ENCODE measurements around the gene LRP2. TPM values are rescaled to one million over a fixed set of nuclear protein-coding genes. Genes with fewer than 3 reads are reported as not detected.

Gene LRP2
- polyA plus RNA-seq, 4 donors, result 0.01 to 10.4 TPM; not detected in 2

DNA sequence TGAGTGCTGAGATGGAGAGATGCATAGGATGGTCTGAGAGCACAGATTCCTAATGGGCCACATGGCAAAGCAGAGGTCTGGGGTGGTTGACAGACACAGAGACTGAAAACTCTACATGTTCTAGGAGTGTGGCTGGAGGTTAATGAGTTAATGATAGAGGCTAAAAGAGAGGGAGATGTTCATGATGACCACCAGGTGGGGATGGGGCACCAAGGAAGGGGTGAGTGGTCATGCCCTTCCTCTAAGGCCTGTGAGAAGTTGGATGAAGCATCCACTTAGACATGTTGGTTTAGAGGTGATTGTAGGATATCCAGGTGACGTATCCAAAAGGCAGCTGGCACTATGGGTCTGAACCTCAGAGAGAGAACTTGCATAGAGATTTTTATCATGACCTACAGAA, 102.1 kb downstream of the LRP2 start:
- no peak for FAIRE-seq
- H3K9me3 ChIP-seq (ENCODE audit: control insufficient read depth in 2 of 2, insufficient read depth in 1 of 2, low read depth in 1 of 2, low read length in 1 of 2), result no peaks in the 10 kb centered on the region
- 64 to 84% (median 68%) methylated on average over 1 of the region's 1 CpG for WGBS, 3 donors
- no peaks in the 10 kb centered on the region for H3K27me3 ChIP-seq (ENCODE audit: control insufficient read depth in 3 of 3, insufficient read depth in 3 of 3, low read length in 3 of 3)
- H3K36me3 ChIP-seq (ENCODE audit: control insufficient read depth in 3 of 3, insufficient read depth in 2 of 3, low read depth in 1 of 3, low read length in 3 of 3), result no peaks in the 10 kb centered on the region
- no peaks in the 10 kb centered on the region for H3K4me1 ChIP-seq (ENCODE audit: control insufficient read depth in 3 of 3, insufficient read depth in 2 of 3, low read depth in 1 of 3, low read length in 2 of 3)
- no peak overlapping the region for H3K27ac ChIP-seq (ENCODE audit: low read depth in 1 of 3, low read length in 2 of 3)
- DNase-seq, result no peak
- no peak overlapping the region for H3K4me3 ChIP-seq (ENCODE audit: low read depth in 1 of 3, low read length in 3 of 3)

DNA sequence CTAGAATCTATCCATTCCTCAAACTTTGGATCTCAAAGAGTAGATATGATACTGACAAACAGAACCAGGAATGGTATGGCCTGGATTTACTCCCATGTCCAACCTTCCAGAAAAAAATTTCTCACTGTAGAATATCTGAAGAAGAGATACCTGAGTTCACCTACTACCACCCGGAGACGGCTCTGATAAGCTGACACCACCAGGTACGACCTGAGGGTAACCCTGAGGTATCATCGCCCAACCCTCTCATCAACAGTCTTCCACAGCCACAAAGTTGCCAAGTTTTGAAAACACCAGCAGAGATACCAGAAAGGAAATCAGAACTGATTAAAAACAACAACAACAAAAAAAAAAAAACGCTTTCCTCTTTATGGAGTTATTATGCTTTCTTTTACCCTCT, 102.9 kb downstream of the LRP2 start:
- 87 to 90% (median 89%) methylated on average over 5 of the region's 5 CpGs for WGBS, 3 donors
- Histone ChIP-seq H3K27ac (ENCODE audit: low read depth in 1 of 3, low read length in 2 of 3) (no peak overlapping the region), H3K27me3 (ENCODE audit: control insufficient read depth in 3 of 3, insufficient read depth in 3 of 3, low read length in 3 of 3) (no peaks in the 10 kb centered on the region), H3K36me3 (ENCODE audit: control insufficient read depth in 3 of 3, insufficient read depth in 2 of 3, low read depth in 1 of 3, low read length in 3 of 3) (no peaks in the 10 kb centered on the region), H3K4me1 (ENCODE audit: control insufficient read depth in 3 of 3, insufficient read depth in 2 of 3, low read depth in 1 of 3, low read length in 2 of 3) (no peaks in the 10 kb centered on the region), H3K4me3 (ENCODE audit: low read depth in 1 of 3, low read length in 3 of 3) (no peak overlapping the region), H3K9me3 (ENCODE audit: control insufficient read depth in 2 of 2, insufficient read depth in 1 of 2, low read depth in 1 of 2, low read length in 1 of 2) (no peaks in the 10 kb centered on the region)
- DNase-seq (no peak), FAIRE-seq (no peak)

DNA sequence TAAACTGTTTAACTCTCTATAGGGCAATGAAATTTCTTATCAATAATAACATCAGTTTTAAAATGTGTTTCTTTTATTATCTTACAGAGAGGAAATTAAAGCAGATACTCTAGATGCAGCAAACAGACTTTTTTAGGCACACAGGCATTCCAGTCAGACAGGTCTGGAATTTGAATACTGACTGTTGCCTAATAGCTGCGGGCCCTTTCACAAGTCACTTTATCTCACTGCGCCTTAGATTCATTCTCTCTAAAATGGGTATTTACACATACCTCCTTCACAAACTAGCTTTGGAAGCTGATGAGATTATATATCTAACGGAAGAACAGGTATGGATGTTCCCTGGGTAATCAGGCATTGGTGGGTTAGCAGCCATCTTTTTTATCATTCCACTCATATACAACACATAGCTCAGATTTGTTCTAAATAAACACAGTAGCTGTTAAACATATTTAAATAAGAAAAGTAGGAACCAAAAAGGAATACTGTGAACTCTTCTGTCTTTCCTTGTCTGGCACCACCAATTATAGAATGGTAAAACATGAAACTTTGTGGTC, 104.2 kb downstream of the LRP2 start:
- Histone ChIP-seq H3K4me3 (ENCODE audit: low read depth in 1 of 3, low read length in 3 of 3) (no peak overlapping the region), H3K4me1 (ENCODE audit: control insufficient read depth in 3 of 3, insufficient read depth in 2 of 3, low read depth in 1 of 3, low read length in 2 of 3) (no peaks in the 10 kb centered on the region), H3K27me3 (ENCODE audit: control insufficient read depth in 3 of 3, insufficient read depth in 3 of 3, low read length in 3 of 3) (no peaks in the 10 kb centered on the region), H3K9me3 (ENCODE audit: control insufficient read depth in 2 of 2, insufficient read depth in 1 of 2, low read depth in 1 of 2, low read length in 1 of 2) (no peaks in the 10 kb centered on the region), H3K36me3 (ENCODE audit: control insufficient read depth in 3 of 3, insufficient read depth in 2 of 3, low read depth in 1 of 3, low read length in 3 of 3) (no peaks in the 10 kb centered on the region), H3K27ac (ENCODE audit: low read depth in 1 of 3, low read length in 2 of 3) (no peak overlapping the region)
- no peak for DNase-seq
- FAIRE-seq, result no peak
- WGBS, 3 donors, result 60 to 78% (median 66%) methylated on average over 3 of the region's 3 CpGs

DNA sequence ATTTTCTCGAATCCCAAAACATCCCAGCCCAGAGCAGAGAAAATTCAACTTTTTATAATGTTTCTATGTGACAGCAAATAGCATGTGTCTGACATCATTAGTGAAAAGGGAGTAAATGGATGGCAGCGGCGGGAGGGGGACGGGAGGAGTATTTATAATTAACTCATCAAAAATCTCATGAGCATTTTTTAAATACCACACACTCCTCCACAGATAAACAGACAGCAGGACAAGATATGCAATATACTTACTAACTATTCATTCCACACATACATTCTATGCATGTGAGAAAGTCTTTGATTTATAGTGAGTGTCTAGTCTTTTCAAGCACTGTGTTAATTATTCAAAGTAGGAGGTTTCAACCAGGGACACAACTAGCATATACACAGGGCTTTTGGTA, 107.6 kb downstream of the LRP2 start:
- FAIRE-seq (no peak), DNase-seq (no peak)
- no peaks in the 10 kb centered on the region for H3K9me3 ChIP-seq (ENCODE audit: control insufficient read depth in 2 of 2, insufficient read depth in 1 of 2, low read depth in 1 of 2, low read length in 1 of 2)
- no peaks in the 10 kb centered on the region for H3K36me3 ChIP-seq (ENCODE audit: control insufficient read depth in 3 of 3, insufficient read depth in 2 of 3, low read depth in 1 of 3, low read length in 3 of 3)
- no peak overlapping the region for H3K4me3 ChIP-seq (ENCODE audit: low read depth in 1 of 3, low read length in 3 of 3)
- no peaks in the 10 kb centered on the region for H3K4me1 ChIP-seq (ENCODE audit: control insufficient read depth in 3 of 3, insufficient read depth in 2 of 3, low read depth in 1 of 3, low read length in 2 of 3)
- H3K27ac ChIP-seq (ENCODE audit: low read depth in 1 of 3, low read length in 2 of 3), result no peak overlapping the region
- H3K27me3 ChIP-seq (ENCODE audit: control insufficient read depth in 3 of 3, insufficient read depth in 3 of 3, low read length in 3 of 3), result no peaks in the 10 kb centered on the region
- WGBS, 3 donors, result 66 to 87% (median 85%) methylated on average over 4 of the region's 4 CpGs

DNA sequence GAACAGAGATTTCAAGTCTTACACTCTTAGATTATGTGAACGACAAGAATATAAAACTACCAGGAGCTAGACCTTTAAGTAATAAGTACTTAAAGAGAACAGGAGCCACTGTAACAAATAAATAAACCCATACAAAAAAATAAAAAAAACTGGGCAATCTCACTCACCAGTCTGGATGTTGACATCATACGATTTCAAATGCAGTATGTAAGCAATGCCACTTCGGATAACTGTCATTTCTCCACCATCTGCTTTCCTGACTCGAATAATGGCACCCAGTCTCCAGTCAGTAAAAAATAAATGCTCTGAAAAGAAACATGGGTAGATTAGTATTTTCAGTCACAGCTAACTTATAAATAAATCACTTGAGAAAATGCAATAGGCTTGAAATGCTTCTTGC, 115.1 kb downstream of the LRP2 start:
- FAIRE-seq (no peak), DNase-seq (no peak)
- no peaks in the 10 kb centered on the region for H3K4me1 ChIP-seq (ENCODE audit: control insufficient read depth in 3 of 3, insufficient read depth in 2 of 3, low read depth in 1 of 3, low read length in 2 of 3)
- H3K4me3 ChIP-seq (ENCODE audit: low read depth in 1 of 3, low read length in 3 of 3), result no peak overlapping the region
- WGBS, 3 donors, result 78 to 89% (median 83%) methylated on average over 4 of the region's 4 CpGs
- H3K36me3 ChIP-seq (ENCODE audit: control insufficient read depth in 3 of 3, insufficient read depth in 2 of 3, low read depth in 1 of 3, low read length in 3 of 3), result no peaks in the 10 kb centered on the region
- no peaks in the 10 kb centered on the region for H3K27me3 ChIP-seq (ENCODE audit: control insufficient read depth in 3 of 3, insufficient read depth in 3 of 3, low read length in 3 of 3)
- H3K27ac ChIP-seq (ENCODE audit: low read depth in 1 of 3, low read length in 2 of 3), result no peak overlapping the region
- H3K9me3 ChIP-seq (ENCODE audit: control insufficient read depth in 2 of 2, insufficient read depth in 1 of 2, low read depth in 1 of 2, low read length in 1 of 2), result no peaks in the 10 kb centered on the region

DNA sequence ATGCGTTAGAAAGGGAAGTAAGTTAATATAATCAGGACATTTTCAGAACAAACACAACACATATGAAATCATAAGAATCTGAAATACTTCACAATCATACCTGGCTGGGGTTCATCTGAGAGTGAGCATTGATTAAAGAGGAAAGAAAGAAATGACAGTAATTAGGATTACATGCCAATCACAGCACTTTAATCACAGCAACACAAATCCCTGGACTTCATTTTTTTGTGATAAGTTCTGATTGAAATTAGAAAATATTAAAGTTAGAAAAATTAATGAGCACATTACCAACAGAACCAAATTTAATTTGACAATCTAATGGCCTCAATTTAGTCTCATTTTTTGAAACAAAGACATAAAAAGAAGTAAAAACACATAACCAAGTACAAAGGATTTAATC, 121.9 kb downstream of the LRP2 start:
- no peak for FAIRE-seq
- no peak for DNase-seq
- WGBS, 3 donors, result 72 to 85% (median 74%) methylated on average over 1 of the region's 1 CpG
- no peak overlapping the region for H3K27ac ChIP-seq (ENCODE audit: low read depth in 1 of 3, low read length in 2 of 3)
- H3K9me3 ChIP-seq (ENCODE audit: control insufficient read depth in 2 of 2, insufficient read depth in 1 of 2, low read depth in 1 of 2, low read length in 1 of 2), result no peaks in the 10 kb centered on the region
- H3K4me1 ChIP-seq (ENCODE audit: control insufficient read depth in 3 of 3, insufficient read depth in 2 of 3, low read depth in 1 of 3, low read length in 2 of 3), result no peaks in the 10 kb centered on the region
- peaks cover 0 to 3% (median 0%) of the 10 kb centered on the region in 3 donors for H3K36me3 ChIP-seq (ENCODE audit: control insufficient read depth in 3 of 3, insufficient read depth in 2 of 3, low read depth in 1 of 3, low read length in 3 of 3)
- H3K27me3 ChIP-seq (ENCODE audit: control insufficient read depth in 3 of 3, insufficient read depth in 3 of 3, low read length in 3 of 3), result no peaks in the 10 kb centered on the region
- H3K4me3 ChIP-seq (ENCODE audit: low read depth in 1 of 3, low read length in 3 of 3), result no peak overlapping the region

DNA sequence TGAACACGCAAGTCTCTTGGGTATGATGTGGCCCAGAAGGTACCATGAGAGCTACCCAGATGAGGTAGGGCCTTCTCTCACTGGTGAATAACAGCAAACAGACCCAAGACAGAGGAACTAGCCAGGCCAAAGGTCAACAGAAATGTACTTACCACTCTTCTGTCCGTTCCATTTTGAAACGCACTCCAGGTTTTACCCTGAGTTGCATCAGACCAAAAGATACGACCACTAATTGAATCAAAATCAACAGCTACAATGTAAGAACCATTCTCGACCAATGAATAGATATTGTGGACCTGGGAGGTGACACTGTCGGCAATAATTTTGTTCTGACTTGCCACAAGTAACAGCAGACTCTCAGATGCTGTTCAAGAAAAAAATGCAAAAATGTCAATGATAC, 124.4 kb downstream of the LRP2 start:
- H3K9me3 ChIP-seq (ENCODE audit: control insufficient read depth in 2 of 2, insufficient read depth in 1 of 2, low read depth in 1 of 2, low read length in 1 of 2), result no peaks in the 10 kb centered on the region
- no peak overlapping the region for H3K27ac ChIP-seq (ENCODE audit: low read depth in 1 of 3, low read length in 2 of 3)
- no peaks in the 10 kb centered on the region for H3K4me1 ChIP-seq (ENCODE audit: control insufficient read depth in 3 of 3, insufficient read depth in 2 of 3, low read depth in 1 of 3, low read length in 2 of 3)
- H3K4me3 ChIP-seq (ENCODE audit: low read depth in 1 of 3, low read length in 3 of 3), result no peak overlapping the region
- H3K27me3 ChIP-seq (ENCODE audit: control insufficient read depth in 3 of 3, insufficient read depth in 3 of 3, low read length in 3 of 3), result no peaks in the 10 kb centered on the region
- WGBS, 3 donors, result 71 to 80% (median 76%) methylated on average over 6 of the region's 6 CpGs
- peaks cover 0 to 3% (median 0%) of the 10 kb centered on the region in 3 donors for H3K36me3 ChIP-seq (ENCODE audit: control insufficient read depth in 3 of 3, insufficient read depth in 2 of 3, low read depth in 1 of 3, low read length in 3 of 3)
- no peak for FAIRE-seq
- no peak for DNase-seq

DNA sequence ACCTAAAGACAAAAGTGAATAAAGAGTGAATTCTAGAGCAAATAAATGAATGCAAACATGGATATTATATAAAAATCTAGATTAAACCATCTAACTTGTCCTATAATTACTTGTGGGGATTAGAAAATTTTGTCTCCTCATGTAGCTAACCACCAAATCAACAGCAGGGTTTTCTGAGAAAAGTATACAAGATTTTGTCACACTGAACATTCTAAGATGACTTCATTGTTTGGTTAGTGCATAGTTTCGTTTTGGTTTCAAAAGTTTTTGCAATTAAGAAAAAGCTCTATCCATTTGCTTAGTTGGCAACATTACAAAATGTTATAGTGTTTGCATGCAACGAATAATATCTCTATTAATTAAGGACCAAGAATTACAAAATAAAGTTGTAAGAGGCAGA, 125.0 kb downstream of the LRP2 start:
- Histone ChIP-seq H3K36me3 (ENCODE audit: control insufficient read depth in 3 of 3, insufficient read depth in 2 of 3, low read depth in 1 of 3, low read length in 3 of 3) (peaks cover 0 to 3% (median 0%) of the 10 kb centered on the region in 3 donors), H3K27me3 (ENCODE audit: control insufficient read depth in 3 of 3, insufficient read depth in 3 of 3, low read length in 3 of 3) (no peaks in the 10 kb centered on the region), H3K9me3 (ENCODE audit: control insufficient read depth in 2 of 2, insufficient read depth in 1 of 2, low read depth in 1 of 2, low read length in 1 of 2) (no peaks in the 10 kb centered on the region), H3K4me1 (ENCODE audit: control insufficient read depth in 3 of 3, insufficient read depth in 2 of 3, low read depth in 1 of 3, low read length in 2 of 3) (no peaks in the 10 kb centered on the region), H3K27ac (ENCODE audit: low read depth in 1 of 3, low read length in 2 of 3) (no peak overlapping the region), H3K4me3 (ENCODE audit: low read depth in 1 of 3, low read length in 3 of 3) (no peak overlapping the region)
- no peak for FAIRE-seq
- WGBS, 3 donors, result 35 to 47% (median 42%) methylated on average over 2 of the region's 2 CpGs
- DNase-seq, result no peak

DNA sequence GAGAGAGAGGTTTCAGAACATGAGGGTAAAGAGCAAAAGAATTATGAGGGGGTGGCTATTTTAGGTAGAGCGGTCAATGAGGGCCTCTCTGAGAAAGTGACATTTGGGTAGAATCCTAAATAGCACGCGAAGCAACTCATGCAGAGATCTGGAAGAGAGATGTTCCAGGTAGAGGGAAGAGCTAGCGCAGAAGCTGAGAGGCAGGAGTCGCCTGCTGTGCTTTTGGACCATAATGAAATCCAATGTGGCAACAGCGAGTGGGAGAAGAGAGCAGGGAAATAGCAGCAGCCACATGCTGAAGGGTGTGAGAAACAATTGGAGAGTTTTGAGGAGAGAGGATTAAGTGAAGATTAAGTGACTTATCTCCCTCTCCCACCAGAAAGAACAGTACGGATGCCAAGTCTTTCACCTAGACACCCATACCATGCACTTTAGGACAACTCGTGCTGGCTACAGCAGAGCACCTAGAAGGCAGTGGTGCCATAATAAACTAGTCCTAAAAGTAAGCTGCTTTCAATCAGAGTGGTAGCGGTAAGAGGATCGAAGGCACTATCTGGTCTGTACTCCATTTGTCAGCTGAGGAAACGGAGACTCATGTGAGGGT, 129.7 kb downstream of the LRP2 start:
- Histone ChIP-seq H3K27ac (ENCODE audit: low read depth in 1 of 3, low read length in 2 of 3) (no peak overlapping the region), H3K4me3 (ENCODE audit: low read depth in 1 of 3, low read length in 3 of 3) (no peak overlapping the region), H3K27me3 (ENCODE audit: control insufficient read depth in 3 of 3, insufficient read depth in 3 of 3, low read length in 3 of 3) (no peaks in the 10 kb centered on the region), H3K36me3 (ENCODE audit: control insufficient read depth in 3 of 3, insufficient read depth in 2 of 3, low read depth in 1 of 3, low read length in 3 of 3) (no peaks in the 10 kb centered on the region), H3K4me1 (ENCODE audit: control insufficient read depth in 3 of 3, insufficient read depth in 2 of 3, low read depth in 1 of 3, low read length in 2 of 3) (no peaks in the 10 kb centered on the region), H3K9me3 (ENCODE audit: control insufficient read depth in 2 of 2, insufficient read depth in 1 of 2, low read depth in 1 of 2, low read length in 1 of 2) (no peaks in the 10 kb centered on the region)
- DNase-seq (no peak), FAIRE-seq (no peak)
- 87 to 92% (median 90%) methylated on average over 11 of the region's 11 CpGs for WGBS, 3 donors

Measured in small intestine (tissue), 7 donors.